K562 (cell line): ENCODE data around the gene GSTO2. TPM values are rescaled to one million over a fixed set of nuclear protein-coding genes. Genes with fewer than 3 reads are reported as not detected.

Experiments
- BCL6 ChIP-seq: fragments of 250-450 bp; sonication (Bioruptor Pico); IDR thresholded peaks from 2 replicates; pipeline ENCODE4 v1.4.0; 2020
- BCLAF1 ChIP-seq, 2 experiments: fragments of 450-650 bp in 1 of 2; IDR thresholded peaks; 2 replicates each; pipeline ENCODE4 v1.6.1; 2011 to 2017; ENCODE audit warnings: low read depth in 2 of 2, antibody characterized with exemption in 1 of 2, borderline replicate concordance in 1 of 2, low read length in 1 of 2, mild to moderate bottlenecking in 1 of 2, mixed read lengths in 1 of 2; ENCODE audit not compliant: control insufficient read depth in 1 of 2
- BCOR ChIP-seq: fragments of 450-650 bp; IDR thresholded peaks from 2 replicates; pipeline ENCODE4 v1.6.1; 2016
- C11orf30 ChIP-seq: fragments of 450-650 bp; IDR thresholded peaks from 2 replicates; pipeline ENCODE4 v1.6.1; 2016; ENCODE audit warnings: low read depth, mild to moderate bottlenecking
- CBX5 ChIP-seq: IDR thresholded peaks from 2 replicates; pipeline ENCODE4 v1.6.1; 2014; ENCODE audit warnings: low read depth, borderline replicate concordance
- CTCFL ChIP-seq: IDR thresholded peaks from 2 replicates; pipeline ENCODE4 v1.6.1; 2011; ENCODE audit warnings: borderline replicate concordance, low read depth, mild to moderate bottlenecking, moderate library complexity, low read length; ENCODE audit not compliant: insufficient read depth, poor library complexity, severe bottlenecking
- FOXP4 ChIP-seq: sonication (generic); formaldehyde crosslinking; IDR thresholded peaks from 2 replicates; pipeline ENCODE4 v1.8.0; 2022; ENCODE audit warnings: mild to moderate bottlenecking, missing genetic modification reagents, borderline replicate concordance
- IRF2 ChIP-seq: sonication (generic); formaldehyde crosslinking; IDR thresholded peaks from 2 replicates; pipeline ENCODE4 v1.8.1; 2022; ENCODE audit warnings: mild to moderate bottlenecking, missing genetic modification reagents
- KLF6 ChIP-seq: fragments of 250-450 bp; sonication (Bioruptor Pico); IDR thresholded peaks from 2 replicates; pipeline ENCODE4 v1.4.0; 2020; ENCODE audit warnings: mild to moderate bottlenecking, moderate library complexity, borderline replicate concordance
- NFIX ChIP-seq: fragments of 250-450 bp; sonication (Bioruptor Pico); IDR thresholded peaks from 2 replicates; pipeline ENCODE4 v1.4.0; 2020; ENCODE audit warnings: low read depth, mild to moderate bottlenecking, moderate library complexity
- NONO ChIP-seq, 2 experiments: fragments of 200-400 bp in 1 of 2; fragments of 450-650 bp in 1 of 2; formaldehyde crosslinking in 1 of 2; IDR thresholded peaks; 2 replicates each; pipeline ENCODE4 v1.6.1; 2017; ENCODE audit warnings: low read depth in 2 of 2, mild to moderate bottlenecking in 2 of 2, moderate library complexity in 2 of 2, low read length in 1 of 2
- PKNOX1 ChIP-seq: fragments of 450-650 bp; IDR thresholded peaks from 2 replicates; pipeline ENCODE4 v1.6.1; 2016
- PTTG1 ChIP-seq: fragments of 450-650 bp; IDR thresholded peaks from 2 replicates; pipeline ENCODE4 v1.6.1; 2016; ENCODE audit warnings: low read depth, mild to moderate bottlenecking, missing genetic modification characterization, missing compliant biosample characterization
- PYGO2 ChIP-seq: fragments of 450-650 bp; IDR thresholded peaks from 2 replicates; pipeline ENCODE4 v1.6.1; 2016; ENCODE audit warnings: mild to moderate bottlenecking, missing genetic modification characterization, moderate library complexity, missing compliant biosample characterization
- RBM14 ChIP-seq: fragments of 200-400 bp; formaldehyde crosslinking; IDR thresholded peaks from 2 replicates; pipeline ENCODE4 v1.6.1; 2018; ENCODE audit warnings: low read depth, mild to moderate bottlenecking, low read length, moderate library complexity, borderline replicate concordance; ENCODE audit not compliant: insufficient read depth
- RBM22 ChIP-seq: fragments of 200-400 bp; formaldehyde crosslinking; IDR thresholded peaks from 2 replicates; pipeline ENCODE4 v1.6.1; 2018; ENCODE audit warnings: low read length, low read depth; ENCODE audit not compliant: poor library complexity, severe bottlenecking
- SUPT5H ChIP-seq: fragments of 450-650 bp; IDR thresholded peaks from 2 replicates; pipeline ENCODE4 v1.6.1; 2016
- ZNF316 ChIP-seq: fragments of 450-650 bp; IDR thresholded peaks from 2 replicates; pipeline ENCODE4 v1.6.1; 2016
- ZNF354B ChIP-seq: fragments of 250-450 bp; sonication (Bioruptor Pico); IDR thresholded peaks from 2 replicates; pipeline ENCODE4 v1.4.0; 2020
- ZNF584 ChIP-seq: fragments of 200-800 bp; sonication (Bioruptor generic); IDR thresholded peaks from 2 replicates; pipeline ENCODE4 v1.6.1; 2016; ENCODE audit warnings: low read depth, mild to moderate bottlenecking, missing genetic modification characterization, missing compliant biosample characterization
- ZNF764 ChIP-seq: fragments of 250-450 bp; sonication (Bioruptor Pico); IDR thresholded peaks from 2 replicates; pipeline ENCODE4 v1.4.0; 2020; ENCODE audit warnings: low read depth, mild to moderate bottlenecking, moderate library complexity
- polyA plus RNA-seq, 8 experiments: library from polyadenylated mRNA; depleted of rRNA in 4 of 8; stranded (reverse) in 5 of 8; unstranded in 3 of 8; fragments of >200 nt; fragmentation: Nextera tagmentation in 2 of 8; fragmentation: Illumina TruSeq in 1 of 8; extraction: Ambion mirVana in 2 of 8; extraction: Trizol in 1 of 8; gene quantifications; 2 replicates each; pipeline versions ENCODE4 v1.2.1 to v1.2.3, GENCODE V29; 2011 to 2014; ENCODE audit warnings: inconsistent platforms in 1 of 8, missing spikeins in 1 of 8
- total RNA-seq, 7 experiments: library from RNA; depleted of rRNA in 6 of 7; stranded (reverse); fragments of >200 nt in 6 of 7; fragmentation: Illumina TruSeq in 2 of 7; extraction: Trizol in 2 of 7; gene quantifications; 2 replicates each; pipeline versions ENCODE4 v1.2.1 to v1.2.3, GENCODE V29; 2011 to 2021; ENCODE audit warnings: low replicate concordance in 1 of 7

Gene GSTO2
- total and polyA plus RNA-seq, 9 of the 15 experiments (the other 6 are each of a cell fraction or from before 2014, with no cell fraction given), result 0.18 to 1.8 (median 0.90) TPM

- TF ChIP-seq FOXP4 (CRISPR knock-in tag) (no peak), CBX5 (no peak), PYGO2 (tag) (no peak), NONO (IDR thresholded peaks at IDR 0.05; ENCODE audit: low read depth in 2 of 2, low read length in 1 of 2) (no peak), NFIX (CRISPR knock-in tag) (no peak), PKNOX1 (no peak), PTTG1 (tag) (no peak), ZNF354B (no peak), BCL6 (no peak), SUPT5H (no peak), KLF6 (CRISPR knock-in tag) (no peak), RBM14 (no peak), CTCFL (no peak), IRF2 (CRISPR knock-in tag) (no peak), BCLAF1 (IDR thresholded peaks at IDR 0.05; ENCODE audit: borderline replicate concordance in 1 of 2, control insufficient read depth in 1 of 2, low read depth in 2 of 2, low read length in 1 of 2) (no peak), RBM22 (no peak), BCOR (no peak), ZNF584 (no peak), ZNF316 (no peak), C11orf30 (no peak), ZNF764 (CRISPR knock-in tag) (no peak)
These were observed 70.6 kb downstream of the GSTO2 start (continued) for GRCh38 chr10:104339469-104340110.
